HG02852 (cell line): Measurements from ENCODE around the gene SFPQ.
"Not testable (repeated sequence)": the region's sequence is repeated elsewhere in the genome, so short reads cannot be mapped to it uniquely, and the experiment has no call there.

ENCODE experiments used
- ATAC-seq: cut with Tn5 transposase; IDR thresholded peaks from one replicate; pipeline ENCODE4 v1.9.1; 2021; ENCODE audit warnings: mild to moderate bottlenecking, moderate library complexity; ENCODE audit not compliant: unreplicated experiment

The SFPQ gene

GRCh38 chr1:35188578-35189392 is 4.2 kb downstream of the SFPQ start:
- no peak for ATAC-seq

GRCh38 chr1:35187816-35188342 is 5.1 kb downstream of the SFPQ start:
- ATAC-seq, result no peak

GRCh38 chr1:35186239-35186638 is 6.7 kb downstream of the SFPQ start:
- ATAC-seq, result no peak

GRCh38 chr1:35185200-35185599 is 7.7 kb downstream of the SFPQ start:
- no peak for ATAC-seq

DNA sequence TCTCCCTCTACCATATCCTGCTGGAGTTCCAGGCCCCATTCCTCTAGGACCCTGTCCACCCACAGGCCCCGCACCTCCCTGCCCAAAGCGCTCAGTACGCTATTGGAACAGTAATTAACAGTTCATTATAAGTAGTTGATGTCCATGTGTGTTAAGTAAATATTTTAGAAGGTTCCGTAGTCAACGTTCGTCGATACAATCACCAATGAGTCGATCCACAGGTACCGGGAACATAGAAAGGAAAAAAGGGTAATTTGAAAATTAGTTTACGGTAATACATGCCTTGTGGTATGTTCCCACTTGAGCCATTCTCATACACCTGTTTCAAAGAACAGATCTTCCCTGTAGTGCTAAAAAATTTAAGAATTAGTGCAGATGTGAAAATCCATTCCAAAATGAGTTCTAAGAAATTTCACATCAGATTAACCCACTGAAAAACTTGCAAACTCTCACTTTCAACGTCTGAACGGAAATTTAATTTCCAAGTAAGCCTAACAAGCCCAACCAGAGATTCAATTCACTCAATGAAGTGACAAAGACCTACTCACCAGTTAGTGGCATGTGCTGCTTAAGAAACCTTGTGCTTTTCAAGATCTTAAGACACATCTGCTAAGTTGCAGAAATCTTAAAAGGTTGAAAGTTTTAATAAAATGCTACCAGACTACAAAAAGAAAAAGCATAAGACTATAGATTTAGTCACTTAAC is 8.3 kb downstream of the SFPQ start:
- no peak for ATAC-seq

DNA sequence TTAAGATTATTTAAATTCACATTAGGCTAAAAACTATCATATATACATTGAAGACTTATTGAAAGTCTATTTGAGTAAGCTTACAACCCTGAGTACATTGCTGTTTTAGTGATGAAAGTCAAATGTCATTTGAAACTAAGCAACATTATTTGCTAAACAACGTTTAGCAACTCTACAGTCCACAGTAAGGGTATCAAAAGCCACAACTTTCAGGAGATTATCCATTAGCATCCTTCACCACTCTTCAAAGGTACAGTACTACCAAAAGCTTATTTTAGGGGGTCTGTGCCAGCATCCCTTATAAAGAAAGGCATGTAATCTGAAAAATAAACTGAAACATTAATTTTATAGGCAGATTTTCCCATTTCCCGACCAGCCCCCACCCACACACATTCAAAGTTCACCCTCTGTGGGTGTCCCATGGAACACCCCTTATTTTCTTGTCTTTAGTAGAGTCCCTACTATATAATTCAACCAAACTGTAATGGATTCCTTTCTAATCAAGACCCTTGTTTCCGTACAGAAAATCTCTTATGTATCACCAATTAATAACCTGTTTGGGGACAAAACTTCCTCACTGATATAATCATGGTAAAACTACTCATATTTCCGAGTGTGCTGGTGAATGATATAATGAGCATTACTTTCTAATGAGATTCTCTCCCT is 11.0 kb downstream of the SFPQ start:
- ATAC-seq, result no peak

- no peak for ATAC-seq
These were observed 12.1 kb downstream of the SFPQ start for GRCh38 chr1:35180776-35181374.

- no peak for ATAC-seq
These were observed 13.0 kb downstream of the SFPQ start for GRCh38 chr1:35179908-35180307.

GRCh38 chr1:35178874-35179380 is 14.0 kb downstream of the SFPQ start:
- ATAC-seq, result no peak

- no peak for ATAC-seq
These were observed 14.7 kb downstream of the SFPQ start for GRCh38 chr1:35178295-35178695.

DNA sequence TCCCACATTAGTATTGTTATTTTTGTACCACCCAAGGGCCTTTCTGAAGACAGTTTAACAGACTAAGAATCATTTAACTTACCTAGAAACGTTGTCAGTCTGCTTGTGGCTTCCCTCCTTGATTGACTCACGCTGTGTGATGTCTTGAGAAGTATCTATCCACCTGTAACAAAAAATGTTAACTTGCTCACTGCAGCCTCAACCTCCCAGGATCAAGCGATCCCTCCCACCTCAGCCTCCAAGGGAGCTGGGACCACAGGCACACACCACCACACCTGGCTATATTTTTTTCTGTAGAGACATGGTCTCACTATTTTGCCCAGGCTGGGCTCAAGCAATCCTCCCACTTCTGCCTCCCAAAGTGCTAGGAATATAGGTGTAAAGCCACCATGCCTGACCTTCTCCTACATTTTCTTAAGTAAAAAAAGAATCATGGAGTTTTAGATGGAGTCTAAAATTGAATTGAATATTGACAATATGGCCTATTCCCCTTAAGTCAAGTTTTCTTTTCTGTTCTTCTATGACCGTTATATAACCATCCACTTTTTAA is 15.6 kb downstream of the SFPQ start:
- ATAC-seq, result no peak

DNA sequence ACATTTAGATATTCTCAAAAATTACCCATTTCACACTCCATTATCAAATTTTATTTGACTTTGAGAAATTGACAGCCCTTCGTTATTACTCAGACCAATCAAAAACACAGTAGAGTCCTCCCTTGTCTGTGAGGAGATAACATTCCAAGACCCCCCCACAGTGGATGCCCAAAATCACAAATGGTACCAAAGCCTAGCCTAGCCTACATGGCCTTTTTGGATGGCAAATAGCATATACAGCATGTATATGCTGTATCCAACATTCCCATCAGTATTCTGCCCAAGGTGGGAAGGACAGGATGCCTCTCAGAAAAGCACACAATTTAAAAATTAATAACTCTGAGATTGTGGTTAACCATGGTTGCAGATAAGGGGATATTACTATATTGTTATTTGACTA is 17.3 kb downstream of the SFPQ start:
- ATAC-seq, result no peak

DNA sequence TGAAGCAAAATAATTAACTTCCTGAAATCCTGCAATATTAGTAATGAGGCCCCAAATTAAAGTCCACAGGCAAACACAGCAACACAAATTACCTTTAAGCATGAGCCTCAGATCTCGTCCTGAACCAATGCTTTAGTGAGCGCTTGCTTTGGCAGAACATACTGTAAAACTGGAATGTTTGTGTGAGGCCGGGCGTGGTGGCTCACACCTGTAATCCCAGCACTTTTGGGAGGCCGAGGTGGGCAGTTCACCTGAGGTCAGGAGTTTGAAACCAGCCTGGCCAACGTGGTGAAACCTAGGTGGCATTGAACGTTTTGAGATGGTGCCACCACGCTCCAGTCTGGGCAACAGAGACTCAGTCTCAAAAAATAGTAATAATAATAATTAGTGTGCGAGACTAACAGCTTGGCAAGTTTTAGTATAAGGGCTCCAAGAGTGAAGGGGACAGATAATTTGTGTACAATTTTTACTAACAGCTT is 17.8 kb downstream of the SFPQ start:
- ATAC-seq, result no peak

- ATAC-seq, result no peak
These were observed 18.9 kb downstream of the SFPQ start for GRCh38 chr1:35173909-35174540.

GRCh38 chr1:35173491-35173890 is 19.5 kb downstream of the SFPQ start:
- no peak for ATAC-seq

- no peak for ATAC-seq
These were observed 20.9 kb downstream of the SFPQ start for GRCh38 chr1:35172022-35172421.

DNA sequence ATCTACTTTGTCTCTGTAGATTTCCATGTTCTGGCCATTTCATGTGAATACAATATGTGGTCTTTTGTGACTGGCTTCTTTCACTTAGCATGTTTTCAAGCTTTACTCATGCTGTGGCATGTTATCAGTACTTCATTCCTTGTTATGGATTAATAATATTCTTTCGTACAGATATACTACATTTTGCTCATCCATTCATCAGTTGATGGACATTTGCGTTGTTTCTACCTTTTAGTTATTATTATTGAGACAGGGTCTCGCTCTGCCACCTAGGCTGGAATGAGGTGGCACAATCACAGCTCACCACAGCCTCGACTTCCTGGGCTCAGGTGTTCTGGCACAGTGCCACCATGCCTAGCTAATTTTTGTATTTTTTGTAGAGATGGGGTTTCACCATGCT is 21.4 kb downstream of the SFPQ start:
- ATAC-seq, result no peak

GRCh38 chr1:35164893-35165292 is 28.1 kb downstream of the SFPQ start:
- no peak for ATAC-seq

GRCh38 chr1:35151220-35151619 is 41.7 kb downstream of the SFPQ start:
- no peak for ATAC-seq

DNA sequence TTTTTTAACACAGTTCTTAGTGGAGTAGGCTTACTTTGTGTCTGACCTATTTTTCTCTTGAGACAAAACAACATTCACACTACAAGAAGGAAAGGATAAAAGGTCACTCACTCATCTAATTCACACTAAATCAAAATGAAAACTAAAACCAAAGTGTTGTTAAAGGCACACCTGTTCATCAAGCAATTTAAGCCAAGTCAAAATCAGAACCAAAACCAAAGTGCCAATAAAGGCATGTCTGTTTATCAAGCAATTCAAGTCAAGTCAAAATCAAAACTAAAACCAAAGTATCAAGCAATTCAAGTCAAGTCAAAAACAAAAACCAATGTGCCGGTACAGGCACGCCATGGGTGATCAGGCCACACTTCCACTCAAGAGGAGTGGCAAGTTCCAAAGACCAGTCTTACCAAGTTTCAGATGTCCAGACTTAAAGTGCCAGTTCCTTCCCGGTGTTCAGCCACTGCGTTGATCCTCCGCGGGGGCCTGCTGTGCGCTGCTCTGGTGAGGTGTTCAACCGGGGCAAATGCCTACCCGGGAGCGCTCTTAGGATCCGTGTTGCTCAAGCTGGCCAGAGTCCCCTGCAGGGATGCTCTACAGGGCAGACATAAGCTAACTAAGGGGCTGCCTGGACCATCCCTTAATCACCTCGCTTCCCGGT is 46.9 kb downstream of the SFPQ start:
- ATAC-seq, result not testable (repeated sequence)
